Measurements from ENCODE around the gene MAPK6.
A peak's percentile ranks its signal among the peaks of the same experiment; 100 is the strongest.
"Not testable (repeated sequence)": the region's sequence is repeated elsewhere in the genome, so short reads cannot be mapped to it uniquely, and the experiment has no call there.

The MAPK6 gene

GRCh38 chr15:52076889-52077781 is 58.1 kb downstream of the MAPK6 start:
- peak; percentile 85 for DNase-seq (ENCODE audit: low read depth)
- no peak overlapping the region for H3K4me3 ChIP-seq (ENCODE audit: low read depth, low read length)

GRCh38 chr15:52078197-52078875 is 59.3 kb downstream of the MAPK6 start:
- H3K4me3 ChIP-seq (ENCODE audit: low read depth, low read length), result no peak overlapping the region
- DNase-seq (ENCODE audit: low read depth), result no peak

GRCh38 chr15:52078876-52079700 is 60.1 kb downstream of the MAPK6 start:
- H3K4me3 ChIP-seq (ENCODE audit: low read depth, low read length), result no peak overlapping the region
- no peak for DNase-seq (ENCODE audit: low read depth)

GRCh38 chr15:52080031-52080430 is 61.0 kb downstream of the MAPK6 start:
- H3K4me3 ChIP-seq (ENCODE audit: low read depth, low read length), result no peak overlapping the region

GRCh38 chr15:52080706-52081392 is 61.8 kb downstream of the MAPK6 start:
- H3K4me3 ChIP-seq (ENCODE audit: low read depth, low read length), result no peak overlapping the region
- DNase-seq (ENCODE audit: low read depth), result no peak

More at GRCh38 chr15:52080031-52080430, 61.0 kb downstream of the MAPK6 start:
- no peak for DNase-seq (ENCODE audit: low read depth)

- DNase-seq (ENCODE audit: low read depth), result peak; percentile 28
- no peak overlapping the region for H3K4me3 ChIP-seq (ENCODE audit: low read depth, low read length)
Observed at GRCh38 chr15:52082197-52083036, 63.4 kb downstream of the MAPK6 start.

- not testable (repeated sequence) for DNase-seq (ENCODE audit: low read depth); H3K4me3 ChIP-seq (ENCODE audit: low read depth, low read length)
Observed at GRCh38 chr15:52083037-52083359, 64.0 kb downstream of the MAPK6 start.

GRCh38 chr15:52083603-52084002 is 64.6 kb downstream of the MAPK6 start:
- no peak overlapping the region for H3K4me3 ChIP-seq (ENCODE audit: low read depth, low read length)
- DNase-seq (ENCODE audit: low read depth), result no peak

GRCh38 chr15:52085299-52085698 is 66.3 kb downstream of the MAPK6 start:
- no peak overlapping the region for H3K4me3 ChIP-seq (ENCODE audit: low read depth, low read length)
- DNase-seq (ENCODE audit: low read depth), result no peak

GRCh38 chr15:52086011-52086786 is 67.2 kb downstream of the MAPK6 start:
- no peak overlapping the region for H3K4me3 ChIP-seq (ENCODE audit: low read depth, low read length)
- DNase-seq (ENCODE audit: low read depth), result no peak

- DNase-seq (ENCODE audit: low read depth), result no peak
- no peak overlapping the region for H3K4me3 ChIP-seq (ENCODE audit: low read depth, low read length)
Observed at GRCh38 chr15:52090193-52090592, 71.2 kb downstream of the MAPK6 start.

- no peak for DNase-seq (ENCODE audit: low read depth)
- no peak overlapping the region for H3K4me3 ChIP-seq (ENCODE audit: low read depth, low read length)
Observed at GRCh38 chr15:52093167-52093538, 74.1 kb downstream of the MAPK6 start.

GRCh38 chr15:52093539-52094510 is 74.8 kb downstream of the MAPK6 start:
- DNase-seq (ENCODE audit: low read depth), result peak; percentile 84
- H3K4me3 ChIP-seq (ENCODE audit: low read depth, low read length), result no peak overlapping the region

- no peak for DNase-seq (ENCODE audit: low read depth)
- H3K4me3 ChIP-seq (ENCODE audit: low read depth, low read length), result no peak overlapping the region
Observed at GRCh38 chr15:52094811-52095584, 76.0 kb downstream of the MAPK6 start.

GRCh38 chr15:52095597-52096262 is 76.7 kb downstream of the MAPK6 start:
- DNase-seq (ENCODE audit: low read depth), result peak; percentile 86

GRCh38 chr15:52096536-52096935 is 77.5 kb downstream of the MAPK6 start:
- not testable (repeated sequence) for H3K4me3 ChIP-seq (ENCODE audit: low read depth, low read length); DNase-seq (ENCODE audit: low read depth)

More at GRCh38 chr15:52095597-52096262, 76.7 kb downstream of the MAPK6 start:
- no peak overlapping the region for H3K4me3 ChIP-seq (ENCODE audit: low read depth, low read length)

Measured in skeletal muscle cell (primary cell).